Ectodermal cell (in vitro differentiated cells): ENCODE results near the gene SMIM13.

Source experiments
- H3K27ac ChIP-seq: 2 replicates; pipeline ENCODE4 v1.7.0; 2013; ENCODE audit warnings: mild to moderate bottlenecking, low read depth, low read length; ENCODE audit not compliant: insufficient read depth, poor library complexity, severe bottlenecking
- H3K27me3 ChIP-seq: 2 replicates; pipeline ENCODE4 v1.7.0; 2013; ENCODE audit warnings: mild to moderate bottlenecking, low read length; ENCODE audit not compliant: insufficient read depth, control insufficient read depth, poor library complexity, severe bottlenecking
- H3K36me3 ChIP-seq: one replicate; pipeline ENCODE4 v1.7.0; 2013; ENCODE audit warnings: low read length; ENCODE audit not compliant: control insufficient read depth, insufficient read depth
- H3K4me1 ChIP-seq: one replicate; pipeline ENCODE4 v1.7.0; 2013; ENCODE audit warnings: low read length; ENCODE audit not compliant: control insufficient read depth, insufficient read depth
- H3K4me3 ChIP-seq: 2 replicates; pipeline ENCODE4 v1.7.0; 2013; ENCODE audit warnings: low read depth, low read length, control low read depth; ENCODE audit not compliant: insufficient read depth
- H3K9me3 ChIP-seq: 2 replicates; pipeline ENCODE4 v1.7.0; 2013; ENCODE audit warnings: mild to moderate bottlenecking, low read length, moderate library complexity; ENCODE audit not compliant: control insufficient read depth
- WGBS, 2 experiments: methylation state at CpG; one replicate each; pipeline ENCODE4 v1.1.7; 2013; ENCODE audit warnings: missing lambda C conversion rate in 2 of 2; 5-methylcytosine and 5-hydroxymethylcytosine counted together

The SMIM13 gene

DNA sequence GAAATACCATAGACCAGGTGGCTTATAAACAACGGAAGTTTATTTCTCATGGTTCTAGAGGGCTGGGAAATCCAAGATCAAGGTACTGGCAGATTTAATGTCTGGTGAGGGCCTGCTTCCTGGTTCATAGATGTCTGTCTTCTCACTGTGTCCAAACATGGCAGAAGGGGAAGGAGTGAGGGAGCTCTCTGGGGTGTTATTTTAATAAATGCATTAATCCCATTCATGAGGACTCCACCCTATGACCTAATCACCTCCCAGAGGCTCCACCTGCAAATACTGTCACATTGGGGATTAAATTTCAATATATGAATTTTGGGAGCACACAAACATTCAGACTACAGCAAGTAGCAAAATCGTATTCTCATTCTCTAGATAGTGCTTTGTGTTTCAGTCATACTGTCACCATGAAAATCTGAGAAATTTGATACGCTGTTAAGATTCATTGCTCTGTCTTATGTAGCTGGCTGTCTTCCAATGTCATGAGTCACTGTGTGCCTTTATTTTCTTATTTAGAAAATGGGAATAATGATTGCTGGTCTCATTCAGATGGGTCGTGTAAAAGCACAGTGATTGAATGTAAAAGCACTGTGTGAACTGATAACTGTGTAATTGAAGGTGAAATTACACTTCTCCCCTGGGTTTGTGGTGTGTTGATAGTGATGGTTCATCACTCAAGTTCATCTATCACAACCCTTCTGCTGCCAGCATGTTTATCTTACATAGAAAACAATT, 26.8 kb downstream of the SMIM13 start:
- H3K4me3 ChIP-seq: no peak overlapping the region
- 93 to 96% methylated on average over 4 of the region's 4 CpGs for WGBS, 2 experiments
- H3K27me3 ChIP-seq: no peaks in the 10 kb centered on the region

DNA sequence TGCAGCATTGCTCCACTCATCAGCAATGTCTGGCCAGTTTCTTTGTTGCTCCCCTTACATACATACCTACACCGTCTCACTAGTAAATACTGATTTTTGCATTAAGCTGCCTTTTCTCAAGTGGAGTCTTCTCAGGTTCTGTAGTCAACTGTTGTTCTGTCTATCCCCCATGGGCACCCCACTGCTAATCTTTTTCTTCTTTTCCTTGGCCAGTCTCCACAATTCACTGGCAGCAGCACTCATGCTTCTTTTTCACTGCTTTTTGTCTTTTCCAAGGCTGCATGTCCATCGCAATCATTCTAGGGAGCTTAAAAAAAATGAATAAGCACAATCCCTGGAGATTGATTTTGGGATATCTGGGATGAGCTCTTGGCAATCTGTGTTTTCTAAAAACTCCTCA, 28.2 kb downstream of the SMIM13 start:
- 88 to 93% methylated on average over 2 of the region's 2 CpGs for WGBS, 2 experiments
- Histone ChIP-seq H3K9me3 (no peaks in the 10 kb centered on the region), H3K27ac (no peak overlapping the region), H3K27me3 (no peaks in the 10 kb centered on the region), H3K36me3 (no peaks in the 10 kb centered on the region), H3K4me3 (no peak overlapping the region), H3K4me1 (no peaks in the 10 kb centered on the region)

More for the DNA sequence above, 26.8 kb downstream of the SMIM13 start:
- no peak overlapping the region for H3K27ac ChIP-seq
- H3K4me1 ChIP-seq: no peaks in the 10 kb centered on the region
- H3K36me3 ChIP-seq: no peaks in the 10 kb centered on the region
- no peaks in the 10 kb centered on the region for H3K9me3 ChIP-seq

DNA sequence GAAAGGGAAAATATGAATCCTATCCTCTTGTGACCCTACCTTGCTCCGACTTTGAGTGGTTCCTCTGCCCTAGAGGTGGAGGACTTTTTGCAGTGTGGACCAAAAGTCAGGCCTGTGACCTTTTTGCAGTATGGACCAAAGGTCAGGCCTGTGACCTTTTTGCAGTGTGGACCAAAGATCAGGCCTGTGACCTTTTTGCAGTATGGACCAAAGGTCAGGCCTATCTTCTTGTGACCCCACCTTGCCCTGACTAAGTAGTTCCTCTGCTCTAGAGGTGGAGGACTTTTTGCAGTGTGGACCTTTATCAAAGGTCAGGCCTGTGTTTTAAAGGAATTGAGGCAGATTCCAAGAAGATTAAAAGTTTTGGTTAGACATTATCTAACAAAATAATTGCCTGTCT, 28.7 kb downstream of the SMIM13 start:
- 90 to 95% methylated on average over 1 of the region's 1 CpG for WGBS, 2 experiments
- no peaks in the 10 kb centered on the region for H3K36me3 ChIP-seq
- H3K9me3 ChIP-seq: no peaks in the 10 kb centered on the region
- H3K27ac ChIP-seq: no peak overlapping the region
- H3K27me3 ChIP-seq: no peaks in the 10 kb centered on the region
- H3K4me3 ChIP-seq: no peak overlapping the region
- no peaks in the 10 kb centered on the region for H3K4me1 ChIP-seq

DNA sequence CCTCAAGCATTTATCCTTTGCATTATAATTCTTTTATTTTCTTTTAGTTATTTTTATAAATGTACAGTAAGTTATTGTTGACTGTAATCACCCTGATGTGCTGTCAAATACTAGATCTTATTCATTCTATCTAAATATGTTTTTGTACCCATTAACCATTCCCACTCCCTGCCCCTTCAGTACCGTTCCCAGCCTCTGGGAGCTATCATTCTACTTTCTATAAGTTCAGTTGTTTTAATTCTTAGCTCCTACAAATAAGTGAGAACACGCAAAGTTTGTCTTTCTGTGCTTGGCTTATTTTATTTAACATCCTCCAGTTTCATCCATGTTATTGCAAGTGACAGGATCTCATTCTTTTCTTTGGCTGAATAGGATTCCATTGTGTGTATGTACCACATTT, 30.3 kb downstream of the SMIM13 start:
- Histone ChIP-seq H3K36me3 (no peaks in the 10 kb centered on the region), H3K4me1 (no peaks in the 10 kb centered on the region), H3K4me3 (no peak overlapping the region), H3K27me3 (no peaks in the 10 kb centered on the region), H3K9me3 (no peaks in the 10 kb centered on the region), H3K27ac (no peak overlapping the region)
- WGBS, 2 experiments: 88 to 98% methylated on average over 2 of the region's 2 CpGs

DNA sequence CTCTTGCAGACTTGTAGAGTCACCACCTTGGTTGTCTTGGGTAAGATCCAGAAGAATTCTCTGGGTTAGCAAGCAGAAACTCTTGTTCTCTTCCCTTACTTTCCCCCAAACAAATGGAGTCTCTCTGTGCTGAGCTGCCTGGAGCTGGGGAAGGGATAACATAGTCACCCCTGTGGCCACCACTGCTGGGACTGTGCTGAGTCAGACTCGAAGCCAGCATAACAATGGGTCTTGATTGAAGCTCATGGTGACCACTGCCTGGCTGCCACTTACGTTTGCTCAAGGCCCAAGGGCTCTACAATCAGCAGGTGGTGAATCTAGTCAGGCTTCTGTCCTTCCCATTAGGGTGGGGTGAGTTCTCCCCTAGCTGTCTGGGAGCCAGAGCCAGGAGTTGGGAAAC, 33.2 kb downstream of the SMIM13 start:
- no peaks in the 10 kb centered on the region for H3K9me3 ChIP-seq
- H3K27ac ChIP-seq: no peak overlapping the region
- WGBS, 2 experiments: 54 to 62% methylated on average over 2 of the region's 2 CpGs
- H3K27me3 ChIP-seq: no peaks in the 10 kb centered on the region
- no peak overlapping the region for H3K4me3 ChIP-seq
- H3K4me1 ChIP-seq: no peaks in the 10 kb centered on the region
- no peaks in the 10 kb centered on the region for H3K36me3 ChIP-seq

DNA sequence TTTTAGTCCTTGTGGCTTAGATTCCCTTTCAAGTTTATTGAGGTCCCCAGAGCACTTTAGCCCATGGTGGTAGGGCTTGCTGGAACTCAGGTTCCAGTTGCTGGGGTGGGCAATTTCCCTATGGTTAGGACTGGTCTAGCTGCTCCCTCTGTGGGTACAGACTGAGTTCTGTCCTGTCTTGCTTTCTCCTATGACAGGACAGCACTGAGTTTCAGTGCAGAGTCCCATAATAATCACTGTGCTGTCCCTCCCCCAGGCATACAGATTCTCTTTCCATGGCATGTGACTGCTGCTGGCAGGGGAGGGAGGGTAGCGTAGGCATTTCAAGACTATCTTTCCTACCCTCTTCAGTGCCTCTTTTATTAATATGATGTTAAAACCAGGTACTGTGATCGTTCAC, 35.0 kb downstream of the SMIM13 start:
- Histone ChIP-seq H3K36me3 (no peaks in the 10 kb centered on the region), H3K4me1 (no peaks in the 10 kb centered on the region), H3K27me3 (no peaks in the 10 kb centered on the region), H3K27ac (no peak overlapping the region), H3K9me3 (no peaks in the 10 kb centered on the region), H3K4me3 (no peak overlapping the region)
- 88 to 90% methylated on average over 1 of the region's 2 CpGs for WGBS, 2 experiments

DNA sequence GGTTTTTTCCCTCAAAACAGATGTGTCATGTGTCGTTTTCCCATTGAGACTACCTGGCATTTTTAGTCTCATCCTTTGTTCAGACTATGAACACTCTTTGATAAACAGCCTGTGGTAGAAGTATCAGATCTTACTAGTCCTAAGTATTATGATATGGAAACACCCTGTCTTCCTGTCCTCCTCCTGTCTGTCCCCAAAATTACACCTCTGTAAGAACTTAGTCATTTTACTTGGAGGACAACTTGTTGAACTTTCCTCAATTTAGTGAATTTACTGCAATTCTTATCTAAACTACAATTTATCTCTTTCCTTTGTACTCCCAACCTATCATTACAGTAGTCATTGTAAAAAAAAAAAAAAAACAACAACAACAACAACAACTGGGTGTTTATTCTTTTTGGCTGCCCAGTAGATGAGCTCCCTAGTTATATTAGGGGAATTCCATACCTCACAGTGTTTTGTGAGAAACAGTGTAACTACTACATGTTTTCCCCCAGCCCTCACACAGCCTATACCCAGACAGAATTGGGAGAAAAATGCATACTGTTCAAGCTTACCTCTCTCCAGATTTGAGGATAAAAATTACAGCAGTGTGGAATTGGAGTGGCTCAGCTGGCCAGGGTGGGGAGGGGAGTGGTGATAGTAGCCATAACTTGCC, 36.4 kb downstream of the SMIM13 start:
- Histone ChIP-seq H3K9me3 (no peaks in the 10 kb centered on the region), H3K4me3 (no peak overlapping the region), H3K4me1 (no peaks in the 10 kb centered on the region), H3K36me3 (no peaks in the 10 kb centered on the region), H3K27me3 (no peaks in the 10 kb centered on the region), H3K27ac (no peak overlapping the region)
- 83 to 100% methylated on average over 1 of the region's 1 CpG for WGBS, 2 experiments

DNA sequence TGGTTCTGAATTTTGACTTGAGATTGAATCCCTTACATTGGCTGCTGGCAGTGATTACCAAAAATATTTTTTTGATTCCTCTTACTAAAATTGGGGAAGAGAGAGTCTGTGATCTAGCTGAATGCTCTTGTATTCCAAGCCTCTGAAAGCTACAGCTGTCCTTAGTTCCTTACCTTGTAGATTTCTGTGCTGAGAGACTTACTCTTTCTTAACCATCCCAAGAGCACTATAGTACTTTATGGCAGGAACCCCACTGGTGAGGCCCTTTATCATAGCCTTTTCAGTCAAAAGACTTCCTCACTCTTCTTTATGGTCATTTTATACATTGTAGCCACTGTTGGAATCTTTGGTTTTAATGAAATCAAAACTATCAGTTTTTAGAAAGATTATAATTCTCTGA, 37.0 kb downstream of the SMIM13 start:
- H3K4me3 ChIP-seq: no peak overlapping the region

DNA sequence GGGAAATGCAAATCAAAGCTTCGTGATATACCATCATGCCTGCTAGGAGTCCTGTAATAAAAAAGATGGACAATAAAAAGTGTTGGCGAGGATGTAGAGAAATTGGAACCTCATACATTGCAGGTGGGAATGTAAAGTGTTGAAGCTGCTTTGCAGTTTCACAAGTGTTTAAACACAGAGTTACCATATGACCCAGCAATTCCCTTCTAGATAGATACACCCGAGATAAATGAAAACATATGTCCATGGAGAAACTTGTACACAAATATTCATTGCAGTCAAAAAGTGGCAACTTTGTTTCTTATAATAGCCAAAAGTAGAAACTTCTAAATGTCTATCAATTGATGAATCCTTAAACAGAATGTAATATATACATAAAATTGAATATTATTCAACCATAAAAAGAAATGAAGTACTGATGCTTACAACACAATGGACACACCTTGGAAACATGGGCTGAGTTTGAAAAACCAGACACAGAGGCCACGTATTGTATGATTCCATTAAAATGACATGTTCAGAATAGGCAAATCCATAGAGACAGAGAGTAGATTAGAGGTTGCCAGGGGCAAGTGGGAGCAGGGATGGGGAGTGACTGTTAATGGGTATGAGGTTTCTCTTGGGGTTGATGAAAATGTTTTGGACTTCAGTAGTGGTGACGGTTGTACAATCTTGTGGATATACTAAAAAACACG, 38.7 kb downstream of the SMIM13 start:
- Histone ChIP-seq H3K4me3 (no peak overlapping the region), H3K36me3 (no peaks in the 10 kb centered on the region), H3K4me1 (no peaks in the 10 kb centered on the region), H3K9me3 (no peaks in the 10 kb centered on the region), H3K27ac (no peak overlapping the region), H3K27me3 (no peaks in the 10 kb centered on the region)
- WGBS, 2 experiments: 96 to 97% methylated on average over 5 to 6 of the region's 6 CpGs

More for the DNA sequence above, 37.0 kb downstream of the SMIM13 start:
- Histone ChIP-seq H3K4me1 (no peaks in the 10 kb centered on the region), H3K27me3 (no peaks in the 10 kb centered on the region), H3K36me3 (no peaks in the 10 kb centered on the region), H3K9me3 (no peaks in the 10 kb centered on the region), H3K27ac (no peak overlapping the region)

DNA sequence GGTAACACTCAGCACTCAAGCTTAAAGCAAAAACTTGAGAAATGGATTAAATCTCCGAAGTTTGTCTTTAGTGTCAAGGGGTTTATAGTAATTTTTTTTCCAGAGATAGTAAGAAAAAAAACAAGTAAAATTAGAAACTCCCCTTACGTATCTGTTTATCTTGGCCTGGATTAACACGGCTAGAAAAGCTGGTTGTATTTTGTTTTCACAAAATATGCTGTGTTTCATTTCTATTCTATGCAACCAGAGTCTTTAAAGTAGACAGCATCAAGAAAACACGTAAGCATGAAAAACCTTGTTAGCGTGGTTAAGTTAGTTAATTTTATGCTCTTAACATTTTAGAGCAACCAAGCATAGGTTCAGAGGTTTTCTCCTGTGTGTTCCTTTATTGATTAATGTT, 39.6 kb downstream of the SMIM13 start:
- H3K27ac ChIP-seq: no peak overlapping the region
- H3K9me3 ChIP-seq: no peaks in the 10 kb centered on the region
- no peaks in the 10 kb centered on the region for H3K27me3 ChIP-seq
- H3K4me3 ChIP-seq: no peak overlapping the region
- 99 to 100% methylated on average over 1 to 5 of the region's 5 CpGs for WGBS, 2 experiments
- H3K4me1 ChIP-seq: no peaks in the 10 kb centered on the region
- H3K36me3 ChIP-seq: no peaks in the 10 kb centered on the region
